GM10847 (cell line): ENCODE data around the gene TBX2.

Experiments used
- POLR2A ChIP-seq: IDR thresholded peaks from 2 replicates; pipeline ENCODE4 v1.6.1; 2011; ENCODE audit not compliant: insufficient read length; ENCODE audit errors: extremely low read depth

Gene TBX2

DNA sequence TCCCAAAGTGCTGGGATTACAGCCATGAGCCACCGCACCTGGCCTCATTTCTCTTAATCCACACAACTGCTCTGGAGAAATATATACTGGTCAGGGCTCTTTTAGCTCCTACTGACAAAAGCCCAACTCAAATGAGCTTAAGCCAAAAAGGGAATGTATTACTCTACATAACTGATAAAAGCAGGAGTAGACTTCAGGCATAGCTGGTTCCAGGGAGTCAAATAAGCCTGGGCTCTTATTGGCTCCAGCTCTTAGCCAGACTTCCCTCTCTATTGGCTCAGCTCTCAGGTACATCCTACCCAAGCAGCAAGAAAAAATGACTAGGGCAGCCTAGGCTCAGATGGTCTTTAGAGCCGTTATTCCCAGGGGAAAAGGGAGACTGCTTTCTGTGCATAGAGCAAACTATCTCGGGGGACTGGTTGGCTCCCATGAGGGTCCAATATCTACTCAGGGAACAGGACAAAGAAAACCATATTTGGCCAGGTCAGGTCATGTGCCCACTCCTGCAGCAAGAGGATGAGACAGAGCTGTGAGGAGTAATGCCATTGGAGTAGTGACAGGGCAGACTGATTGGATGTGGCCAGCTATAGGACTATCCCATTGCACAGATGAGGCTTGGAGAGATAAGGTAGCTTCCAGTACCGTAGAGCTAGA, 21.2 kb downstream of the TBX2 start:
- no peak for TF ChIP-seq POLR2A

DNA sequence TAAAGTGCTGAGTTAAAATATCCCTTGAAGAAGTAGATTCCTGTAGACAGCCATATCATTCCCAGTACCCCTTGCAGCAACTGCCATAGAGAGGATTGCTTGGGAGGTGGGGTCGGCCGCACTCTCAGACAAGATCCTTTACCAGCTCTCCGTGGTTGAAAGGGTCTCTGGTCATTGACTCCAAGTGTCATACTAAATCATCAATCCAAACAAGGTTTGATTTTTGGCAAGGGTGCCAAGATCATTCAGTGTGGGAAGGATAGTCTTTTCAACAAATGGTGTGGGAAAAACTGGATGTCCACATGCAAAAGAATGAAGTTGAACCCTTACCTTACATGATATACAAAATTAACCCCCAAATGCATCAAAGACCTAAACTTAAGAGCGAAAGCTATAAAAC, 21.8 kb downstream of the TBX2 start:
- no peak for TF ChIP-seq POLR2A

- TF ChIP-seq POLR2A, result no peak
These were observed 22.6 kb downstream of the TBX2 start for GRCh38 chr17:61422116-61422799.

- TF ChIP-seq POLR2A, result no peak
These were observed 23.2 kb downstream of the TBX2 start for GRCh38 chr17:61422869-61423268.

- TF ChIP-seq POLR2A, result no peak
These were observed 24.5 kb downstream of the TBX2 start for GRCh38 chr17:61423967-61424649.

- no peak for TF ChIP-seq POLR2A
These were observed 26.2 kb downstream of the TBX2 start for GRCh38 chr17:61425682-61426481.

DNA sequence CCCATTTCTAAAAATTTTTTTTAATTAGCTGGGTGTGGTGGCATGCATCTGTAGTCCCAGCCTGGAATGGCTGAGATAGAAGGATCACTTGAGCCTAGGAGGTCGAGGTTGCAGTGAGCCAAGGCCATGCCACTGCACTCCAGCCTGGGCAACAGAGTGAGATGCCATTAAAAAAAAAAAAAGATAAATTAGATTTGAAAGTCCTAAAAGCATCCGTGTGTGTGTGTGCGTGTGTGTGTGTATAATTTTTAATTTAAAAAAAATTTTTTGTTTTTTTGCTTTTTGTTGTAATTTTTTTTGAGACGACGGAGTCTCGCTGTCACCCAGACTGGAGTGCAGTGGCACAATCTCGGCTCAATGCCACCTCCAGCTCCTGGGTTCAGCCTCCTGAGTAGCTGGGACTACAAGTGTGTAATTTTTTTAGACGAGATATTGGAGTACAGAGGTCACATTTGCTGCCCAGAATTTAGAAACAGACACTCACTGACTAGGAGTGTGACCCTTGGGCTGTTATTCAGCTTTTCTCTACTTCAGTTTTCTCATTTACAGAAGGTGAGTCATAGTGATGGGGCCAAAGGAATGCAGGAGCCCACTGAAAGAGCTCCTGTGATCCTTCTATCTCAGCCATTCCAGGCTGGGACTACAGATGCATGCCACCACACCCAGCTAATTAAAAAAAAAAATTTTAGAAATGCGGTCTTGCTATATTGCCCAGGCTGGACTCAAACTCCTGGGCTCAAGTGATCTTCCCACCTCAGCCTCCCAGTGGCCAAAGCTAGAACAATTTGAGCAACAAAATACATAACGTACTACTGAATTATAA, 27.1 kb downstream of the TBX2 start:
- TF ChIP-seq POLR2A, result no peak

- TF ChIP-seq POLR2A, result no peak
These were observed 27.9 kb downstream of the TBX2 start for GRCh38 chr17:61427567-61427966.

DNA sequence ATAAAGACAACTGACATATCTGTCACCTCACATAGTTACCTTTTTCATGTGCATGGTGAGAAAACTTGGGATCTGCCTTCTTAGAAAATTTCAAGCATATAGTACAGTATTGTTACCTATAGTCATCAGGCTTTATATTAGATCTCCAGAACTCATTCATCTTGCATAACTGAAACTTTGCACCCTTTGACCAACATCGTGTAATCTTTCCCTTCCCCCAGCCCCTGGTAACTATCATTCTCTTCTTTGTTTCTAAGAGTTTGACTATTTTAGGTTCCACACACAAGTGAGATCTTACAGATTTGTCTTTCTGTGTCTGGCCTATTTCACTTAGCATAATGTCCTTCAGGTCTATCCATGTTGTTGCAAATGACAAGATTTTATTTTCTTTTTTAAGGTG, 29.6 kb downstream of the TBX2 start:
- no peak for TF ChIP-seq POLR2A

- no peak for TF ChIP-seq POLR2A
These were observed 32.1 kb downstream of the TBX2 start for GRCh38 chr17:61431594-61432311.

DNA sequence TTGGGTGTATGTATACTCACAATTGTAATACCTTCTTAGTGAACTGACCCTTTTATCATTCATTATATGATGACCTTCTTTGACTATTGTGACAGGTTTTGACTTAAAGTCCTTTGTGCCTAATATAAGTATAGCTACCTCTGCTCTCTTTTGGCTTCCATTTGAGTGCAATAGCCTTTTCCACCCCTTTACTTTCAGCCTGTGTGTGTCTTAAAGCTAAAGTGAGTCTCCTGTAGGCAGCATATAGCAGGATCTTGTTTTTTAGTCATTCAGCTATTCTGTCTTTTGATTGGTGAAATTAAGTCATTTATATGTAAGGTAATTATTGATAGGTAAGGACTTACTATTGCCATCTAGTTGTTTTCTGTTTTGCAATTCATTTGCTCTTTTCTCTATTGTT, 36.6 kb downstream of the TBX2 start:
- TF ChIP-seq POLR2A, result no peak

DNA sequence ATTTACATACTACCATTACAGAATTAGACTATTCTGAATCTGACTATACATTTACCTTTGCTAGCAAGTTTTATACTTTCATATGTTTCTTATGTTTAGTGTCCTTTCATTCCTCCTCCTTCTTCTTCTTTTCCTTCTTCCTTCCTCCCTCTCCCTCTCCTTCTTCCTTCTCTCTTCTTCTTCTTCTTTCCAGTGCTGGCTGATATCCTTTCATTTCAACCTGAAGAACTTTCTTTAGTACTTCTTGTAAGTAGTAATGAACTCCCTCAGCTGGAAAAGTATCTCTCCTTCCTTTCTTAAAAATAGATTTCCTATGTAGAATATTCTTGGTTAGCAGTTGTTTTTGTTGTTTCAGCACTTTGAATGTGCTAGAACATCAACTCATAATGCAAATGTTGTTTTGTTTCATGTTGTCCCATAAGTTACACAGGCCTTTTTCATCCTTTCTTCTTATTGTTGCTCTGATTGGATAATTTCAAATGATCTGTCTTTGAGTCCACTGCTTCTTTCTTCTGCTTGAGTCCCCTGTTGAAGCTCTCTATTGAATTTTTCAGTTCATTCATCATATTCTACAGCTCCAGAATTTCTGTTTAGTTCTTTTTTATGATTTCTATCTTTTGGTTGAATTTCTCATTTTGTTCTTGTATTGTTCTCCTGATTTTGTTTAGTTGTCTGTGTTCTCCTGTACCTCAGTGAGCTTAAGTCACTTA, 37.5 kb downstream of the TBX2 start:
- TF ChIP-seq POLR2A, result no peak

GRCh38 chr17:61440697-61441096, 41.1 kb downstream of the TBX2 start:
- no peak for TF ChIP-seq POLR2A

GRCh38 chr17:61442136-61442775, 42.6 kb downstream of the TBX2 start:
- TF ChIP-seq POLR2A, result no peak
